HG03520 (cell line): Measurements from ENCODE around the gene GNAZ.
"Not testable (repeated sequence)": the region's sequence is repeated elsewhere in the genome, so short reads cannot be mapped to it uniquely, and the experiment has no call there.

Experiments used
- ATAC-seq: cut with Tn5 transposase; IDR thresholded peaks from one replicate; pipeline ENCODE4 v1.9.1; 2021; ENCODE audit warnings: mild to moderate bottlenecking, moderate library complexity; ENCODE audit not compliant: unreplicated experiment

GNAZ gene

DNA sequence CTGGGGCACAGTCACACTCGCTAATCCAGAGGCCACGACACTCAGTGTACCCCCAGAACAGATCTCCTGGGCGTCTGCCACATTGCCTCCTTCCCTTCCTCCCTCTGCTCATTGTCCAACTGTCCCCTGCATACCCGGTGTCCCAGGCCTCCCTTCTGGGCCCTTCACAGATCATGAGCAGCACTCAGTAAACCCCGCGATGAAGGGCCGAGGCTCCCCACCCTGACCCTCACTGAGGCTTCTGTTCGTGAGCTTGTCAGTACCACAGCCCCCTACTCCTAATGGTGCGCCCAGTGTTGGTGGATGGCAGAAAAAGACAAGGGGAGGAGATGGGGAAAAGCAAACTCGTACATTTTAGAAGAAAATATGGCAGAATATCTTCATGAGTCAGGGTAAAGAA is 58.8 kb downstream of the GNAZ start:
- ATAC-seq: no peak

DNA sequence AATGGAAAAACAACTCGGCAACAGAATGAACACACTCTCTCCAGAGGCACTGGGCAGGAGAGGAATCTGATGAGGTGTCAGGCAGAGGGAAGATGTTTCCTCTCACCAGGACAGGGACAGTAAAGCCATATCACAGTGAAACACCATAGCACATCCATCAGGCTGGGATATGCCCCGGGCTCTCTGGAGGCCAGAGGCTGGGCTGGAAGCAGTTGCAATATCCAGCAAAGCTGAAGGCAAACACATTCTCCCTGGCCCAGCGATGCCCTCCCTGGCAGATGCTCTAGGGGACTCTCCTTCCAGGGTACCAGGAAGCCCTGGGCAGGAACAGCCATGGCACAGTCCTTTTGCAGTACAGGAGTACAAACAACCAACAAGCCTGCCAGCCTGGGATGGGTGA is 60.4 kb downstream of the GNAZ start:
- ATAC-seq: no peak

DNA sequence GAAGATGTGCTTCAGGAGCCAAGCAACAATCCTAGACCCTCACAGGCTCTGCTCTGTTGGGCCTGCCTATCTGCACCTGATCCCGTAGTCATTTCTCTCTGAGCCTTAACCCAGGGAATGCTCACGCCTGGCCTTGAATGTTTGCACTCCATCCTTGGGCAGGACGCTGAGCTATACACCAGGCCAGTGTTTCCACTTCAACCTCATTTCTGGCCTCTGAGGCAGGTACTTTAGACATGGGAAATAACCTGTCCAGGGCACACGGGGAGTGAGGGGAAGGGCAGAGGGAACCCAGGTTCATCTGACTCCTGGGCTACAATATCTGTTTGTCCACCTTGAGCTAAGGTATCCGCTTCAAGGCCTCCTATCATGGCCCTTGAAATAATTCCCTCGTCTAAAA is 61.6 kb downstream of the GNAZ start:
- ATAC-seq: no peak

DNA sequence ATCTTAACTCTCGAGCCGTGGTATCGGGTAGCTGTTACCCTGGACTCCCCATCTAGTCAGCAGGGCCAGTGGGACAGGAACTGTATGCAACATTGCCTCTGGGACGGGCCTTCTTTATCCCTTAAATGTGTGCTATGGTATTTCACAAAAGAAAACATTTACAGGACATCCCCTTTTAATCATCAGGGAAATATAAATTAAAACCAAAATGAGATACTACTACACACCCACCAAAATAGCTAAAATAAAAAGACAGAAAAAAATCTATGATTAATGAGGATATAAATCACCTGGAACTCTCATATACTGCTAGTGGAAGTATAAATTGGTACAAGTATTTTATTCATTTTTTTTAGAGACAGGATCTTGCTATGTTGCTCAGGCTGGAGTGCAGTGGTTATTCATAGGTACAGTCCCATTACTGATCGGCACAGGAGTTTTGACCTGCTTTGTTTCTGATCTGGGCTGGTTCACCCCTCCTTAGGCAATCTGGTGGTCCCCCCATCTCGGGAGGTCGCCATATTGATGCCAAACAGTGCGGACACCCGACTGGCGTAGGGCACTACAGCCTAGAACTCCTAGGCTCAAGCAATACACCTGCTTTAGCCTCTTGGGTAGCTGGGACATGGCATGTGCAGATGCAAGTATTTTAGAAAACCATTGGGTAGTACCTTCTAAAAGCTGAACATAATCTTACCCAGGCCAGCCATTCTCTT is 62.2 kb downstream of the GNAZ start:
- no peak for ATAC-seq

DNA sequence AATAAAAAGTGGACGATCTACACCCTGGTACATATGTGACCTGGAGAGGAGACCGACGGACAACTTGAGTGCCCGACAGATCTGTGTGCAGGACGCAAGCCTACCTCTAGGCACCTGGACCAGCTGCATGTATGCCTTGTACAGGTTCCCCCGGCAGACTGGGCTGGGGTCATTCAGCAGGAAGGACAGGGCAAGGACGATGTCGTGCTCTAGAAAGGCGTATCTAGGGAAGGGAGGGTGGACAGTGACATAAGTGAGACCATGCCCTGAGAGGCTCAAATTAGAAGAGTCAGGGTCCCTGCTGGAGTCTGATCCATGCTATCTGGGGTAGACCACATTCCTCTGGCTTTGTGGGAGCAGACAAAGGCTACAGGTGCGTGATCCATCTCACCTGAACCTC is 63.6 kb downstream of the GNAZ start:
- no peak for ATAC-seq

DNA sequence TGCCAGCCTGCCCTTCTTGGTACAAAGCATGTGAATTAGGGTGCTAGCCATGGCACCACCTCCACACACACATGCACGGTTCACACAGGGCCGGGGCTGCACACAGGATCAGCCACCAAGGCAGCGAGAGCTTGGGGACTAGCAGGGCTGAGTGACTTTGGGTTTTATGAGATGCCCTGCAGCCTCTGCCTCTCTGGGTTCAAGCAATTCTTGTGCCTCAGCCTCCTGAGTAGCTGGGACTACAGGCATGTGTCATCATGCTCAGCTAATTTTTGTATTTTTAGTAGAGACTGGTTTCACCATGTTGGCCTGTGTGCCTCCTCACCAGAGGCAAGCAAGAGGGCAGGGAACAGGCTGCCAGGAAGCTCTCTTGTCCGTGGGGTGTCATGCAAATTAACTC is 66.7 kb downstream of the GNAZ start:
- ATAC-seq: not testable (repeated sequence)

DNA sequence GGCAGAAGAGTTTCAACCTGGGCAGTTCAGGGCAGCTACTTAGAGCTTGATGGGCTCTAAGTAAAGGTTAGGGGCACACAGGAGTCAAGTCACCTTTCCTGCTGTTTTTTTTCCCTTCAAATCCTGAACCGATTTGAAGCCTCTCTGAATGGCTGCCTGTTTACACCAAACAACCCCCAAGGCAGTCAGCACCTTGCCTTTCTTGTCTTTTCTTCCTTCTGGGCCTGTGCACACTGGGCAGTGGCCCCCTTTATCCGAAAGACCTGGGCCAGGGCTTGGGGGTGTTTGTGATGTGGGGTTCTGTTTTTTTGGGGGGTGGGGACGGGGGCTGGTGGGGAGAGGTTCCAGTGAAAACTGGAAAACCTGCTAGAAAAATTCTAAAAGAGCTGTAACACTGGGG is 67.1 kb downstream of the GNAZ start:
- ATAC-seq: no peak

DNA sequence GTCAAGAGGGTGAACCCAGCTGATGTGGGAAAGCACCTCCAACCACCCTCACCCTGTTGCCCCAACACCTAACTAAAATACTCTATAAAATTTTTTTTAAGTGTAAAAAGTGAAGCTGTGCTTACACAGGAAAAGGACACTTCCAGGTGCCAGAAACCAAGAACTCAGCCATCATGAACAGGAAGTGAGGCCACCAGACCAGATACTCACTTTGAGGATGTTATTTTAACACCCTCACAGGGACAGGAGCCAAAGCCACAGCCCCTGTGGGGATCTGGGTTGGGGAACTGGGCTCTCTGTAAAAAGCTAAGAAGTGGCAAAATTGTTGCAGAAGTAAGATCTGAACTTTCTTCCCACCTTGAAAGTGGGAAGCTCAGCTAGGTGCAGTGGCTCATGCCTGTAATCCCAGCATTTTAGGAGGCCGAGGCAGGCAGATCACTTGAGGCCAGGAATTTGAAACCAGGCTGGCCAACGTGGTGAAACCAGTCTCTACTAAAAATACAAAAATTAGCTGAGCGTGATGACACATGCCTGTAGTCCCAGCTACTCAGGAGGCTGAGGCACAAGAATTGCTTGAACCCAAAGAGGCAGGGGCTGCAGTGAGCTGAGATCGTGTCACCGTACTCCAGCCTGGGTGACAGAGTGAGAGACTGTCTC is 67.7 kb downstream of the GNAZ start:
- no peak for ATAC-seq

DNA sequence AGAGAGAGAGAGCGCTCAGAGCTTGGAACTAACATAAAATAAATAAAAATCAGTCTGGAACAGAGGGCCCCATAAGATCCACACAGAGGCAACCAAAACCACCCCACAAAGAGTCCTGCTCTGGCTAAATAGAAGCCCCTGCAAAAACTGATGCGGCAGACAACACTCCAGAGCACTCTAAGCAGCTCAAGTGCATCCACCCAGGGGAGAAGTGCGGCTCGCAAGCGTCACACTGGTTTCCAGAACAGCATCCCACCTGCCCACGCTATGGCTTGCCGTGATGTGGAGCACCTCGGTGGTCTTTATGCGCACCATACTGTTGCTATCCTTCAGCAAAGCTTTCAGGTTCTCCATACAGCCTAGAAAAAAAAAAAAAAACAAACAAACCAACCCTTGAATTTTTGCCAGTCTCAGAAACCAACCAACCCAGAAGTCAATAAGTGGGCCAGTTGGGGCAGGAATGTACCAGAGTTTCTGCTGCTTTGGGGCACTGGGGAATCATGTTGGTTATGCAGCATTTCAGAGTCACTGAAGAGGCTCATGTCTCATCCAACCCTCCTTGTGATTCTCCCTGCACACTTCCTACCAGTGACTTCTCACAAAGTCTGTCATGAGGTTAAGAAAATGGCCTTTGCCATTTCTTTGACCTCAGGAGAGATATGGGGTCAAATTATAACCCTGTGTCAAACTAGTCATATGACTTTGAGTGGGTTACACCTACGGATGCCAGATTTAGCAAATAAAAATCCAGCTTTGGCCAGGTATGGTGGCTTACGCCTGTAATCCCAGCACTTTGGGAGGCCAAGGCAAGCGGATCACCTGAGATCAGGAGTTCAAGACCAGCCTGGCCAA is 68.5 kb downstream of the GNAZ start:
- ATAC-seq: no peak

DNA sequence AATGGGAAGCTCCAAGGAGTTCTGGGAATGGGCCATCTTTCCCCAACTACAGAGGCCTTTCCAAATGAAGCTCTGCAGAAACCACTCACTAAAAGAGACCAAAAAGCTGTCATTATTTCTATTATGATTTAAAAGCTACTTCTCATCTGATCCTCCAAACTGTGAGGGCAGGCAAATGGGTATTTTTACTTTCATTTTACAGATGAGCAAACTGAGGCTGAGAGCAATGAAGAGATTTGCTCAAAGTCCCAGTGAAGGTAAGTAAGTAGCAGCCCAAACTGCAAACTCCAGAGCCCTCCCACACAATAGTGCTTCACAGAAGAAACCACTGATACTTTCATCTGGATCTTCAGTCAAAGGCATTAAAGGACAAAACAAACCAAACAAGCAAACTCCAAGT is 70.1 kb downstream of the GNAZ start:
- ATAC-seq: no peak

DNA sequence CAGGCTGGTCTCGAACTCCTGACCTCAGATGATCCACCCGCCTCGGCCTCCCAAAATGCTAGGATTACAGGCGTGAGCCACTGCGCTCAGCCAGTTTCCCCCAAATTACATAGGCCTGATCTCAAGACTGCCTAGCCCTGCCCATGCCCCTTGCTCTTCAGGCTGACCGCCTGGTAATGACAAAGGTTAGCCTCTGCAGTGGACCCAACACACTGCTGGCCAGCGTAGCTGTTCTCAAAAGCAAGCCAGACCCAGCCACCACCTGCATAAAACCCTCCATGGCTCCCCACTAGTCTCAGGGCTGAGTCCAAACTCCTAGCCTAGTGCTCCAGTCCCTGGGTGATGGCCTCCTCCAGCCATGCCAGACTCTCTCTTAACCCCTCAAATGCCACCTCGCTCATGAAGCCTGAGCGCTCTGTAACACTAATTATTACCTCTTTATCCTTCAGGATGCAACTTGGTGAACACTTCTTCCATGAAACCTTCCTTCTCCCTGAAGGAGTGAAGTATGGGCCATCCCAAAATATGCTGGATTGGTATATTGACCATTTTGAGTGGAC is 72.3 kb downstream of the GNAZ start:
- ATAC-seq: no peak

DNA sequence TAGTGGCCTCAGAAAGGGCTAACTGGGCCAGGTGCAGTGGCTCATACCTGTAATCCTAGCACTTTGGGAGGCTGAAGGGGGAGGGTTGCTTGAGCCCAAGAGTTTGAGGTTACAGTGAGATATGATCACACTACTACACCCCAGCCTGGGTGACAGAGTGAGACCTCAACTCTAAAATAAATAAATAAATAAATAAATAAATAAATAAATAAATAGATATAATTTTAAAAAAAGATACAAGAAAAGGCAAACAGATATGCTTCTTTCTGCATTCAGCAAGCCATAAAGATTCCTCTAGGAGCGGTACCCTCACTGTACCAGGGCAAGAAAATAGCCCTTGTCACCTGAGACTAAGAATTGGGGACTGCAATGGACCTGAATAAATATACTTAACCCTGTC is 72.8 kb downstream of the GNAZ start:
- ATAC-seq: no peak

DNA sequence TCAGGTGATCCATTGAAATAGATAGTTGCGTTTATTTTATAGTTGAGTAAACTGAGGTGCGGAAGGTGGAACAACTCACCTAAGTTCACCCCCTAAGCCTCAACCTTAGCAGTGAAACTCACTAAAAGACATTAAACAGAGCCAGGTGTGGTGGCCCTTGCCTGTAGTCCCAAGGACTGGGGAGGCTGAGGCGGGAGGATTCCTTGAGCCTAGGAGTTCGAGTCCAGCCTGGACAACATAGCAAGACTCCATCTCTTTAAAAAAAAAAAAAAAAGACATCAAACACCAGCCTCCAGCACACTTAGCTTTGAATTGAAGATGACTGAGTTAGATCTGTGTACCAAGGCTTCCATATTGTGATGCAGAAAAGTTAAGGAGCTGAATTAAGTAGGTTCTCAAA is 74.1 kb downstream of the GNAZ start:
- no peak for ATAC-seq

DNA sequence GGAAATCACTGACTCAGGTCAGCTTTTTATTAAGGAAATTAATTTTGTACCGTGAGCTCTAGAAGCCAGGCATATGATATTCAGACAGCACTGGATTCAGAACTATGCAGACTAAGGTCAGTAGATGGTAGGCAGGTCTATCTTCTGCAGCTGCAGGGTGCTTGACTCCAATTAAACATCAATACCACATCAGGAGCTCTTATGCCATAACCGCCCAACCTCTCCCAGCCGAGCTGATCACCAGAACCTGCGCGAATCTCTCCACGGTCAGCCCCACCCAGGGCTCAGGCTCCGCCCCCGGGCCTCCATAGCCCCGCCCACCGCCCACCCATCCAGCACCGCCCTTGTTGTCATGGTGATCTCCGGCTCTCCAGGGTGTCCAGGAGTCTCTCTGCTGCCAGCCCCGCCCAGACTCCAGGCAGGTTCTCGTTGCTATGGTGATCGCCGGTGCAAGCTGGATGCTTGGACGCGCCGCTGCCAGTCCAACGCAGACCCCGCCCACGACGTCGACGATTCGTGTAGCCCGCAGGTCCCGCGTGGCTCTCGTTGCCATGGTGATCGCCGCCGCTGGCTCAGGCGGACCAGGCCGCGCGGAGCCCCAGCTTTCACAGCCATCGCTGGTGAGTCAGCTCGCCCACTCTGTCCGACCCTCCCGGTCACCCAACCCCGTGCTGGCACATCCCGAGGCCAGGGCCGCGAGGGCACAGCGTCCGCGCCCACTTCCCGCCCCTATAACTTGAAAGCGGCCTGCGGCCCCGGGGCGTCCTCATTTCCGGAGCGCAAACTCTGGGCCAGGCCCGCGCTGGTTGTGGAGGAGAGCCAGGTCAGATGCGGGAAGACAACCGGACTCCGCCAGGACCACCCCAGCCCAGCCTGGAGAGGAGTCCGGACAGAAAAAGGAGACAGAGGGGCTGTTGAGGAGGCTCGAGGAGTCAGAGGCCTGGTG is 74.9 kb downstream of the GNAZ start, which contains the start of gene RAB36:
Gene RAB36 (plus strand): TSS at position 546 of the 946 bp plus-strand sequence. CDS start 1,140 bp downstream, outside the sequence.
- ATAC-seq: peak; percentile 51

DNA sequence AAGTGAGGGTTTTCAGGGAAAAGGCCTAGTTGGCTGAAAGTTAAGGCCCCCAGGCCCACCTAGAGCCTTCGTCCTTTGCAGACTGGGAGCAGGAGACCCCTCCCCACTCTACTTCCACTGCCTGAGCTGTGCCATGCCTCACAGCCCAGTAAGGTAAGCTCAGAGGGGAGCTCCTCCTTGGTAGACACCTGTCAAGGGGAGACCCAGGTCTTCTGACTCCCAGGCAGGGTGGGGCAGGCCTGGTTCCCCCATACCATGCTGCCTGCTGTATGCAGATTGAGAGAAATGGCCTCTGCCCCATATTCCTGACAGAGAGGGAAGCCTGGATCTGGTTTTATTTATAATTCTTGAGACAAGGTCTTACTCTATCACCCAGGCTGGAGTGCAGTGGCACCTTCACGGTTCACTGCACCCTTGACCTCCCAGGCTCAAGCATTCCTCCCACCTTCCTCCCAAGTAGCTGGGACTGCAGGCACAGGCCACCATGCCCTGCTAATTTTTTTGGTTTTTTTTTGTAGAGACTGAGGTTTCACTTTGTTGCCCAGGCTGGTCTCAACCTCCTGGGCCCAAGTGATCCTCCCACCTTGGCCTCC is 75.7 kb downstream of the GNAZ start:
- ATAC-seq: no peak

DNA sequence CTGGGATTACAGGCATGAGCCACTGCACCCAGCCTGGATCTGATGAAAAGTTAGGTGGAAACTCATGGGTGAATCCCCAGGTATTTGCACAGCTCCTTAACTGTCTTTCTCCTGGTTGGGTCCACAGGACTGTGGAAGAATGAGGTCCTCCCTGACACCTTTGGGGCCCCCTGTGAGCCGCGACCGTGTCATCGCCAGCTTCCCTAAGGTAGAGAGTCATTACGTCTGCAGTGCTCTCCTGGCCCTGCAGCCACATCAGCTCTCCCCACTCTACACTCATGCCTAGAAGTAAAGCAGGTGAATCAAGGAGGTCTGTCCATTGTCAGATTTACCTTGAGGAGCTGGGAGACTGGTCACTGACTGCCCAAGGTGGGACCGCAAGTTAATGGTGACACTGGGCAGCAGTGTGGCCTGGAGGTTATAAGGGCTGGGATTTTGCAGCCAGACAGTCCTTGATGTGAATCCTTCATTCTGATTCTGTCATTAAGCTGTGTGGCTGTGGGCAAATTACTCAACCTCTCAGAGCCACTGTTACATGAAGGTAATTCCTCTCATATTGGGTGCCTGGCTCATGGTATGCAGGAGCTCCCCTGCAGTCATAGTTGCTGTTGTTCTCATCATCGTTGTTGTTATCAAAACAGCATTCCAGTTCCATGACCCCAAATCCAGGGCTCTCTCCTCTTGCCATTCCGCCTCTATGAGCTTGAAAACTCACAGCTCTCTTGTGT is 76.3 kb downstream of the GNAZ start:
- no peak for ATAC-seq

DNA sequence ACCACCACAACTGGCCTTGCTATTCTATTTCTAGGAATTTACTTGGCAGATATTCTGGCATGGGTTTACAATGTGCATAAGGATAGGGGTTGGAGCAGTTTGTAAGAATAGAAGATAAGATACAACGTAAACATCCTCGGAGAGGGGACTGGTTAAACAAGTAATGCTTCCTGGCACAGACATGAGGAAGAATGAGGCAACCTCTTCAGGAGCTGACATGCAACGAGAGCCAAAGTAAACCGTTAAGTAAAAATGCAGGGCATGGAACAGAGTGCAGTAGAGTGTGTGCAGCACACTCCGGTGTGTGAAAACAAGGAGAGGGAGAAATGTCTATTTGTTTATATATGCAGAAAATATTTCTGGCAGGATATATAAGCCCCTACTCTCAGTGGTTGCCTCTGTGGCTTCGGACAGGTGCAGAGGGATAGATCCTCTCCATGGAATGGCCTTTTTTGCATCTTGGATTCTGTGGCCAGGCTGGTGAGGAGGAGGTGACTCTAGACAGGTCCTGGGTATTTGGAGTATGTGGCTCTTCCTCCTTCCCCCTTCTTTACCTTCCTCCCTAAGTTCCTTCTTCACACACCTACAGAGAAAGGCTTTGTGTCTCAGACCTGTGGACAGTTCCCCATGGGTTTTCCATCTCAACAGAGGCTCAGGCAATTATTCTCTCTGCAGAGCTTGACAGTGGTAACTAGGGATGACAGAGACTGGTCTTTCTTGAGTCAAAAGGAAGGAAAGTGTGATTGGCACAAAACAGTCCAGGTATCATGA is 77.5 kb downstream of the GNAZ start:
- no peak for ATAC-seq

DNA sequence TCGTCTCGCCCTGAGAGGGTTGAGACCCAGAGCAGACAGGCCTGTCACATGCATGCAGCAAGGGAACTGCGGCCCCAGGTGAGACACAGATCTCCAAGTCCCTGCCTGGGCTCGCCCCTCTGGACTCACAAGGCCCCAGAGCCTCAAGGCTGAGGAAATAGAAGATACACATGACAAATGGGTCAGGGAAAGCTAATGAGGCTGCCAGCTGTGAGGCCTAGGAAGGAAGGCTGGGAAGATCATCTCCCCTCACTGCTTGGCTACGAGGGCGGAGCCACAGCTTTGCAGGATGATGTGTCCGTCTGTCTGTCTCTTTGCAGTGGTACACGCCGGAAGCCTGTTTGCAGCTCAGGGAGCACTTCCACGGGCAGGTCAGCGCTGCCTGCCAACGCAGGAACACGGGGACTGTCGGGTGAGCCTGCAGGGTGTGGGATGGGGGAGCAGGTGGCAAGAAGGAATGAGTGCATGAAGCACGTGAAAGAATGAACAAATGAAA is 79.5 kb downstream of the GNAZ start:
- no peak for ATAC-seq
